ENCODE measurements around the gene C6orf89.

DNA sequence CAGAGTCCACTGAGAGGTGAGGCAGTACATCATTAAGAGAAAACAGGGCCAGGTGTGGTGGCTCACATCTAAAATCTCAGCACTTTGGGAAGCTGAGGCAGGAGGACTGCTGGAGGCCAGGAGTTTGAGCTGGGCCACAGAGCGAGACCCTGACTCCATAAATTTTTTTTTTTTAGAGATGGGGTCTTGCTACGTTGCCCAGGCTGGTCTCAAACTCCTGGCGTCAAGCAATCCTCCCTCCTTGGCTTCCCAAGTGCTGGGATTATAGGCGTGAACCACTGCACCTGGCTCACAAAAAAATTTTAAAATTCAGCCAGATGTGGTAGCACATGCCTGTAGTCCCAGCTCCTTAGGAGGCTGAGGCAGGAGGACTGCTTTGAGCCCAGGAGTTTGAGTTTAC lies 28.4 kb upstream of the C6orf89 start:
- no peak for TF ChIP-seq ZNF232 (CRISPR knock-in tag; IDR thresholded peaks at IDR 0.05)
- no peak for TF ChIP-seq ZNF263 (CRISPR knock-in tag; IDR thresholded peaks at IDR 0.05; ENCODE audit: low read depth)
- no peak for TF ChIP-seq CTCF (IDR thresholded peaks at IDR 0.05)
- TF ChIP-seq ZNF416 (CRISPR knock-in tag; IDR thresholded peaks at IDR 0.05), result no peak
- TF ChIP-seq ZBTB43 (CRISPR knock-in tag; IDR thresholded peaks at IDR 0.05), result no peak
- TF ChIP-seq, protein P1, sequence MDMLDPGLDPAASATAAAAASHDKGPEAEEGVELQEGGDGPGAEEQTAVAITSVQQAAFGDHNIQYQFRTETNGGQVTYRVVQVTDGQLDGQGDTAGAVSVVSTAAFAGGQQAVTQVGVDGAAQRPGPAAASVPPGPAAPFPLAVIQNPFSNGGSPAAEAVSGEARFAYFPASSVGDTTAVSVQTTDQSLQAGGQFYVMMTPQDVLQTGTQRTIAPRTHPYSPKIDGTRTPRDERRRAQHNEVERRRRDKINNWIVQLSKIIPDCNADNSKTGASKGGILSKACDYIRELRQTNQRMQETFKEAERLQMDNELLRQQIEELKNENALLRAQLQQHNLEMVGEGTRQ (CRISPR knock-in tag; IDR thresholded peaks at IDR 0.05), result no peak
- TF ChIP-seq MXD4 (CRISPR knock-in tag; IDR thresholded peaks at IDR 0.05; ENCODE audit: borderline replicate concordance), result no peak

Measured in WTC11 (cell line).